ENCODE results near the gene NDUFB5.

DNA sequence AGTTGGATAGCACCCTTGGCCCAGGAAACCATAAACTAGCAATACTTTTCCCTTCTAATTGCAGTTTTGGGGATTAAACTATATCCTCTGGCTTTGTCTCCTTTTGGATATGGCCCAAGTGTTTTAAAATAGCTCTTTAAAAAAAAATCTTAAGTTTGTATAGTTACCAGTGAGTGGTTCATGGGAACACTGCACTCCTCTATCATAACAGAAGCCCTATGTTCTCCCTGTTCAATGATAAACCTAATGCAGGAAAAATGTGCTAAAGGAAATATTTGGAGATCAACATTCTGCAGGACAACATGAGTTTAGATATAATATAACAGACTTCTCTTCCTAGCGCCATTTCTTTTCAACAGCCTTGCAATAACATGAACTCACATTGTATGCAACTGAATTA is 13.3 kb upstream of the NDUFB5 start:
- no peak for TF ChIP-seq SUPT20H (IDR thresholded peaks at IDR 0.05; ENCODE audit: borderline replicate concordance, control insufficient read depth, low read depth, low read length)
- TF ChIP-seq, protein P1, sequence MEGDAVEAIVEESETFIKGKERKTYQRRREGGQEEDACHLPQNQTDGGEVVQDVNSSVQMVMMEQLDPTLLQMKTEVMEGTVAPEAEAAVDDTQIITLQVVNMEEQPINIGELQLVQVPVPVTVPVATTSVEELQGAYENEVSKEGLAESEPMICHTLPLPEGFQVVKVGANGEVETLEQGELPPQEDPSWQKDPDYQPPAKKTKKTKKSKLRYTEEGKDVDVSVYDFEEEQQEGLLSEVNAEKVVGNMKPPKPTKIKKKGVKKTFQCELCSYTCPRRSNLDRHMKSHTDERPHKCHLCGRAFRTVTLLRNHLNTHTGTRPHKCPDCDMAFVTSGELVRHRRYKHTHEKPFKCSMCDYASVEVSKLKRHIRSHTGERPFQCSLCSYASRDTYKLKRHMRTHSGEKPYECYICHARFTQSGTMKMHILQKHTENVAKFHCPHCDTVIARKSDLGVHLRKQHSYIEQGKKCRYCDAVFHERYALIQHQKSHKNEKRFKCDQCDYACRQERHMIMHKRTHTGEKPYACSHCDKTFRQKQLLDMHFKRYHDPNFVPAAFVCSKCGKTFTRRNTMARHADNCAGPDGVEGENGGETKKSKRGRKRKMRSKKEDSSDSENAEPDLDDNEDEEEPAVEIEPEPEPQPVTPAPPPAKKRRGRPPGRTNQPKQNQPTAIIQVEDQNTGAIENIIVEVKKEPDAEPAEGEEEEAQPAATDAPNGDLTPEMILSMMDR (IDR thresholded peaks at IDR 0.05 in 2 of 3, conservative IDR thresholded peaks at IDR 0.05 in 1 of 3; ENCODE audit: control insufficient read depth in 2 of 3, extremely low read depth in 1 of 3, insufficient read depth in 1 of 3, low read depth in 3 of 3, low read length in 3 of 3) = no peak
- TF ChIP-seq, protein P2, sequence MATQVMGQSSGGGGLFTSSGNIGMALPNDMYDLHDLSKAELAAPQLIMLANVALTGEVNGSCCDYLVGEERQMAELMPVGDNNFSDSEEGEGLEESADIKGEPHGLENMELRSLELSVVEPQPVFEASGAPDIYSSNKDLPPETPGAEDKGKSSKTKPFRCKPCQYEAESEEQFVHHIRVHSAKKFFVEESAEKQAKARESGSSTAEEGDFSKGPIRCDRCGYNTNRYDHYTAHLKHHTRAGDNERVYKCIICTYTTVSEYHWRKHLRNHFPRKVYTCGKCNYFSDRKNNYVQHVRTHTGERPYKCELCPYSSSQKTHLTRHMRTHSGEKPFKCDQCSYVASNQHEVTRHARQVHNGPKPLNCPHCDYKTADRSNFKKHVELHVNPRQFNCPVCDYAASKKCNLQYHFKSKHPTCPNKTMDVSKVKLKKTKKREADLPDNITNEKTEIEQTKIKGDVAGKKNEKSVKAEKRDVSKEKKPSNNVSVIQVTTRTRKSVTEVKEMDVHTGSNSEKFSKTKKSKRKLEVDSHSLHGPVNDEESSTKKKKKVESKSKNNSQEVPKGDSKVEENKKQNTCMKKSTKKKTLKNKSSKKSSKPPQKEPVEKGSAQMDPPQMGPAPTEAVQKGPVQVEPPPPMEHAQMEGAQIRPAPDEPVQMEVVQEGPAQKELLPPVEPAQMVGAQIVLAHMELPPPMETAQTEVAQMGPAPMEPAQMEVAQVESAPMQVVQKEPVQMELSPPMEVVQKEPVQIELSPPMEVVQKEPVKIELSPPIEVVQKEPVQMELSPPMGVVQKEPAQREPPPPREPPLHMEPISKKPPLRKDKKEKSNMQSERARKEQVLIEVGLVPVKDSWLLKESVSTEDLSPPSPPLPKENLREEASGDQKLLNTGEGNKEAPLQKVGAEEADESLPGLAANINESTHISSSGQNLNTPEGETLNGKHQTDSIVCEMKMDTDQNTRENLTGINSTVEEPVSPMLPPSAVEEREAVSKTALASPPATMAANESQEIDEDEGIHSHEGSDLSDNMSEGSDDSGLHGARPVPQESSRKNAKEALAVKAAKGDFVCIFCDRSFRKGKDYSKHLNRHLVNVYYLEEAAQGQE (IDR thresholded peaks at IDR 0.05; ENCODE audit: low read depth, low read length) = no peak
- TF ChIP-seq, protein P3, sequence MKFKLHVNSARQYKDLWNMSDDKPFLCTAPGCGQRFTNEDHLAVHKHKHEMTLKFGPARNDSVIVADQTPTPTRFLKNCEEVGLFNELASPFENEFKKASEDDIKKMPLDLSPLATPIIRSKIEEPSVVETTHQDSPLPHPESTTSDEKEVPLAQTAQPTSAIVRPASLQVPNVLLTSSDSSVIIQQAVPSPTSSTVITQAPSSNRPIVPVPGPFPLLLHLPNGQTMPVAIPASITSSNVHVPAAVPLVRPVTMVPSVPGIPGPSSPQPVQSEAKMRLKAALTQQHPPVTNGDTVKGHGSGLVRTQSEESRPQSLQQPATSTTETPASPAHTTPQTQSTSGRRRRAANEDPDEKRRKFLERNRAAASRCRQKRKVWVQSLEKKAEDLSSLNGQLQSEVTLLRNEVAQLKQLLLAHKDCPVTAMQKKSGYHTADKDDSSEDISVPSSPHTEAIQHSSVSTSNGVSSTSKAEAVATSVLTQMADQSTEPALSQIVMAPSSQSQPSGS (IDR thresholded peaks at IDR 0.05; ENCODE audit: low read length) = no peak
- TF ChIP-seq, protein P4, sequence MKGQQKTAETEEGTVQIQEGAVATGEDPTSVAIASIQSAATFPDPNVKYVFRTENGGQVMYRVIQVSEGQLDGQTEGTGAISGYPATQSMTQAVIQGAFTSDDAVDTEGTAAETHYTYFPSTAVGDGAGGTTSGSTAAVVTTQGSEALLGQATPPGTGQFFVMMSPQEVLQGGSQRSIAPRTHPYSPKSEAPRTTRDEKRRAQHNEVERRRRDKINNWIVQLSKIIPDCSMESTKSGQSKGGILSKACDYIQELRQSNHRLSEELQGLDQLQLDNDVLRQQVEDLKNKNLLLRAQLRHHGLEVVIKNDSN (IDR thresholded peaks at IDR 0.05; ENCODE audit: borderline replicate concordance, extremely low read length, insufficient read depth, low read depth, low read length) = no peak
